ENCODE results near the gene PPP1R9A. TPM values are rescaled to one million over a fixed set of nuclear protein-coding genes. Genes with fewer than 3 reads are reported as not detected.

PPP1R9A gene
- polyA plus RNA-seq, 3 donors: not detected

DNA sequence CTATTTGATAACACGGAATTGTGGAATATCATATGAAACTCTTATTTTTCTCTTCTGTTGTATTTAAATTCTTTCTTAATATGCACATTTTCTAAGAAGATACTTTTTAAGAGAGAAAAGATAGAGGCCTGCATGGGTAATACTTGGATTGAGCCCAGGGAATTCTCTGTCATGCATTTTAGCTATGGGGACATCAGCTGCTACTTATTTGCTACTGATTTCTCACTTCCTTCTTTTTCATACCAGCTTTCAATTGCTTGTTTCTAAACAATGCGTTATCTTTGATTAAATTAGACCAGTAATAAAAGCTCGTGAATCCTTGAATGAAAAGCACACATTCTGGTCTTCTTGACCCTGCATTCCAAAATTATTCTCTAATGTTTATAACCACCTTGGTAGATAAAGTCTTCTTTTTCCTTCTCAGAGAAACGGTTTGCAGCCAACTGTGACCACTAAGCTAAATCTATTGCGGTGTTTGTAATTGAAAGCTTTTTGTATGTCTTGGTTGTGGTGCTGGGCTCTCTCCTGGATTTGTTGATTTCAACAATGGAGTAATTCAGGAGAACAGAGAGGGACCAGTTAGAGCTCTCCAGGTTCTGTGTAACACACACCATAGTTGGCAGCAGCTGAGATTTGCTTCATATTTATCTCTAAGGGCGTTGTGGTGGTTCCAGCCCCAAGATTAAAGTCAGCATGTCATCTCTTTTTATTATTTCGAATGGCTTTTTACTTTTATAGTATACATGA is 139.3 kb downstream of the PPP1R9A start:
- Histone ChIP-seq H3K27ac (ENCODE audit: low read depth in 1 of 2, low read length in 2 of 2) (no peak overlapping the region), H3K36me3 (replicated peaks in 1 of 2; ENCODE audit: control insufficient read depth in 1 of 2, insufficient read depth in 2 of 2, low read length in 2 of 2) (no peaks in the 10 kb centered on the region), H3K4me2 (replicated peaks; ENCODE audit: extremely low read depth, low read length, poor library complexity, severe bottlenecking) (no peak overlapping the region), H3K9me3 (replicated peaks in 1 of 2; ENCODE audit: control insufficient read depth in 1 of 2, insufficient read depth in 1 of 2, low read length in 2 of 2) (no peaks in the 10 kb centered on the region), H3K27me3 (ENCODE audit: control insufficient read depth in 2 of 2, insufficient read depth in 2 of 2, low read length in 2 of 2) (no peaks in the 10 kb centered on the region), H3K4me1 (ENCODE audit: control insufficient read depth in 1 of 2, insufficient read depth in 2 of 2, low read length in 2 of 2) (no peaks in the 10 kb centered on the region), H3K79me2 (ENCODE audit: insufficient read depth, low read length) (no peaks in the 10 kb centered on the region), H4K20me1 (ENCODE audit: insufficient read depth, low read length) (no peaks in the 10 kb centered on the region), H2AFZ (ENCODE audit: insufficient read depth, low read depth, low read length, poor library complexity, severe bottlenecking) (no peak overlapping the region), H3K9ac (ENCODE audit: insufficient read depth, low read length, poor library complexity, severe bottlenecking) (no peak overlapping the region), H3K4me3 (replicated peaks in 1 of 3; ENCODE audit: low read depth in 2 of 3, low read length in 3 of 3) (no peak overlapping the region)
- H3K4me3 Mint-ChIP-seq: no peak overlapping the region
- peaks cover 0 to 2% (median 0%) of the 10 kb centered on the region in 3 donors for H3K27me3 Mint-ChIP-seq (ENCODE audit: low read depth in 3 of 3)
- no peak overlapping the region for H3K27ac Mint-ChIP-seq
- H3K4me1 Mint-ChIP-seq: no peaks in the 10 kb centered on the region
- no peak for DNase-seq
- TF ChIP-seq, protein P1, sequence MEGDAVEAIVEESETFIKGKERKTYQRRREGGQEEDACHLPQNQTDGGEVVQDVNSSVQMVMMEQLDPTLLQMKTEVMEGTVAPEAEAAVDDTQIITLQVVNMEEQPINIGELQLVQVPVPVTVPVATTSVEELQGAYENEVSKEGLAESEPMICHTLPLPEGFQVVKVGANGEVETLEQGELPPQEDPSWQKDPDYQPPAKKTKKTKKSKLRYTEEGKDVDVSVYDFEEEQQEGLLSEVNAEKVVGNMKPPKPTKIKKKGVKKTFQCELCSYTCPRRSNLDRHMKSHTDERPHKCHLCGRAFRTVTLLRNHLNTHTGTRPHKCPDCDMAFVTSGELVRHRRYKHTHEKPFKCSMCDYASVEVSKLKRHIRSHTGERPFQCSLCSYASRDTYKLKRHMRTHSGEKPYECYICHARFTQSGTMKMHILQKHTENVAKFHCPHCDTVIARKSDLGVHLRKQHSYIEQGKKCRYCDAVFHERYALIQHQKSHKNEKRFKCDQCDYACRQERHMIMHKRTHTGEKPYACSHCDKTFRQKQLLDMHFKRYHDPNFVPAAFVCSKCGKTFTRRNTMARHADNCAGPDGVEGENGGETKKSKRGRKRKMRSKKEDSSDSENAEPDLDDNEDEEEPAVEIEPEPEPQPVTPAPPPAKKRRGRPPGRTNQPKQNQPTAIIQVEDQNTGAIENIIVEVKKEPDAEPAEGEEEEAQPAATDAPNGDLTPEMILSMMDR (IDR thresholded peaks at IDR 0.05): no peak
- H3K36me3 Mint-ChIP-seq: no peaks in the 10 kb centered on the region
- WGBS (ENCODE audit: insufficient coverage): no CpG with 5 or more reads among the region's 7 CpGs
- intact Hi-C loops (cut with micrococcal nuclease): no loop called here
- H3K9me3 Mint-ChIP-seq: no peaks in the 10 kb centered on the region

GRCh38 chr7:95047291-95047690 is 139.9 kb downstream of the PPP1R9A start:
- Histone ChIP-seq H4K20me1 (ENCODE audit: insufficient read depth, low read length) (no peaks in the 10 kb centered on the region), H3K4me2 (replicated peaks; ENCODE audit: extremely low read depth, low read length, poor library complexity, severe bottlenecking) (no peak overlapping the region), H3K4me1 (ENCODE audit: control insufficient read depth in 1 of 2, insufficient read depth in 2 of 2, low read length in 2 of 2) (no peaks in the 10 kb centered on the region), H3K9ac (ENCODE audit: insufficient read depth, low read length, poor library complexity, severe bottlenecking) (no peak overlapping the region), H2AFZ (ENCODE audit: insufficient read depth, low read depth, low read length, poor library complexity, severe bottlenecking) (no peak overlapping the region), H3K27me3 (ENCODE audit: control insufficient read depth in 2 of 2, insufficient read depth in 2 of 2, low read length in 2 of 2) (no peaks in the 10 kb centered on the region), H3K36me3 (replicated peaks in 1 of 2; ENCODE audit: control insufficient read depth in 1 of 2, insufficient read depth in 2 of 2, low read length in 2 of 2) (no peaks in the 10 kb centered on the region), H3K9me3 (replicated peaks in 1 of 2; ENCODE audit: control insufficient read depth in 1 of 2, insufficient read depth in 1 of 2, low read length in 2 of 2) (no peaks in the 10 kb centered on the region), H3K79me2 (ENCODE audit: insufficient read depth, low read length) (no peaks in the 10 kb centered on the region), H3K27ac (ENCODE audit: low read depth in 1 of 2, low read length in 2 of 2) (no peak overlapping the region), H3K4me3 (replicated peaks in 1 of 3; ENCODE audit: low read depth in 2 of 3, low read length in 3 of 3) (no peak overlapping the region)
- DNase-seq: no peak
- Mint-ChIP-seq H3K9me3 (no peaks in the 10 kb centered on the region), H3K27me3 (ENCODE audit: low read depth in 3 of 3) (peaks cover 0 to 2% (median 0%) of the 10 kb centered on the region in 3 donors), H3K4me3 (no peak overlapping the region), H3K27ac (no peak overlapping the region), H3K36me3 (no peaks in the 10 kb centered on the region), H3K4me1 (no peaks in the 10 kb centered on the region)
- intact Hi-C loops (cut with micrococcal nuclease): no loop called here
- TF ChIP-seq, protein P1 (IDR thresholded peaks at IDR 0.05): no peak
